Activated B cell treated with CpG ODN at 0.5 μM for 24 hours (primary cell): ENCODE data around the gene MTARC1. TPM values are rescaled to one million over a fixed set of nuclear protein-coding genes. Genes with fewer than 3 reads are reported as not detected.

Experiments
- ATAC-seq: fragments of 200-7000 bp; cut with Tn5 transposase; one replicate; pipeline ENCODE4 v1.10.0; 2021; ENCODE audit warnings: low read depth, mild to moderate bottlenecking, moderate library complexity
- CTCF ChIA-PET: fragments of 350-600 bp; sonication (Branson Sonifier 250); formaldehyde crosslinking; loops from one replicate; lab custom pipeline; 2021; ENCODE audit warnings: antibody characterized with exemption; lab: Charles Lee
- POLR2A ChIA-PET: fragments of 350-600 bp; sonication (Branson Sonifier 250); formaldehyde crosslinking; loops from one replicate; lab custom pipeline; 2021; ENCODE audit warnings: antibody characterized with exemption; lab: Charles Lee
- DNase-seq: peaks from one replicate; pipeline ENCODE4 v3.0.0; 2022
- H3K27ac Mint-ChIP-seq: one replicate; pipeline ENCODE4 v1.8.0; 2020; ENCODE audit warnings: mixed read lengths
- H3K27me3 Mint-ChIP-seq: one replicate; pipeline ENCODE4 v1.8.0; 2021; ENCODE audit warnings: mixed read lengths
- H3K36me3 Mint-ChIP-seq: one replicate; pipeline ENCODE4 v1.8.0; 2021; ENCODE audit warnings: low read depth, mixed read lengths
- H3K4me1 Mint-ChIP-seq: one replicate; pipeline ENCODE4 v1.8.0; 2021; ENCODE audit warnings: mixed read lengths
- H3K4me3 Mint-ChIP-seq: one replicate; pipeline ENCODE4 v1.8.0; 2020; ENCODE audit warnings: mild to moderate bottlenecking, mixed read lengths
- H3K9me3 Mint-ChIP-seq: one replicate; pipeline ENCODE4 v1.8.0; 2020; ENCODE audit warnings: mixed read lengths
- intact Hi-C: fragments of 100-400 bp; cut with micrococcal nuclease; formaldehyde crosslinking; loops from one replicate; pipeline ENCODE4 v1.15.1; 2024
- total RNA-seq: library from RNA; stranded (reverse); gene quantifications from 2 replicates; pipeline ENCODE4 v1.2.3, GENCODE V29; 2022
- TF ChIP-seq, protein P1 (sequence below): fragments of 200-600 bp; IDR thresholded peaks from one replicate; pipeline ENCODE4 v1.8.0; 2022; ENCODE audit warnings: antibody characterized with exemption, mild to moderate bottlenecking

MTARC1 gene
- total RNA-seq = 0.37 and 2.2 TPM in 2 replicates

GRCh38 chr1:220786337-220787068 is at the start of gene MTARC1:
Gene MTARC1 (plus strand): TSS chr1:220786913. CDS start chr1:220786945, 32 bp downstream.
- Mint-ChIP-seq H3K27me3 (peaks cover 20% of the 10 kb centered on the region), H3K9me3 (peaks cover 4% of the 10 kb centered on the region), H3K36me3 (peaks cover 2% of the 10 kb centered on the region), H3K27ac (no peak within 1 kb of the TSS), H3K4me3 (peak within 1 kb of the TSS; percentile 76), H3K4me1 (peaks cover 8% of the 10 kb centered on the region)
- ATAC-seq (peak; percentile 66), DNase-seq (no peak)
- intact Hi-C loops = no loop called here
- POLR2A ChIA-PET = no interaction called here
- TF ChIP-seq, protein P1, sequence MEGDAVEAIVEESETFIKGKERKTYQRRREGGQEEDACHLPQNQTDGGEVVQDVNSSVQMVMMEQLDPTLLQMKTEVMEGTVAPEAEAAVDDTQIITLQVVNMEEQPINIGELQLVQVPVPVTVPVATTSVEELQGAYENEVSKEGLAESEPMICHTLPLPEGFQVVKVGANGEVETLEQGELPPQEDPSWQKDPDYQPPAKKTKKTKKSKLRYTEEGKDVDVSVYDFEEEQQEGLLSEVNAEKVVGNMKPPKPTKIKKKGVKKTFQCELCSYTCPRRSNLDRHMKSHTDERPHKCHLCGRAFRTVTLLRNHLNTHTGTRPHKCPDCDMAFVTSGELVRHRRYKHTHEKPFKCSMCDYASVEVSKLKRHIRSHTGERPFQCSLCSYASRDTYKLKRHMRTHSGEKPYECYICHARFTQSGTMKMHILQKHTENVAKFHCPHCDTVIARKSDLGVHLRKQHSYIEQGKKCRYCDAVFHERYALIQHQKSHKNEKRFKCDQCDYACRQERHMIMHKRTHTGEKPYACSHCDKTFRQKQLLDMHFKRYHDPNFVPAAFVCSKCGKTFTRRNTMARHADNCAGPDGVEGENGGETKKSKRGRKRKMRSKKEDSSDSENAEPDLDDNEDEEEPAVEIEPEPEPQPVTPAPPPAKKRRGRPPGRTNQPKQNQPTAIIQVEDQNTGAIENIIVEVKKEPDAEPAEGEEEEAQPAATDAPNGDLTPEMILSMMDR = no peak
- CTCF ChIA-PET = interaction anchor here (1.4 to 2.3 kb wide), 2 partner anchors 10 to 11 kb away, joined by 3 to 7 read pairs; no protein-coding TSS in a partner anchor

DNA sequence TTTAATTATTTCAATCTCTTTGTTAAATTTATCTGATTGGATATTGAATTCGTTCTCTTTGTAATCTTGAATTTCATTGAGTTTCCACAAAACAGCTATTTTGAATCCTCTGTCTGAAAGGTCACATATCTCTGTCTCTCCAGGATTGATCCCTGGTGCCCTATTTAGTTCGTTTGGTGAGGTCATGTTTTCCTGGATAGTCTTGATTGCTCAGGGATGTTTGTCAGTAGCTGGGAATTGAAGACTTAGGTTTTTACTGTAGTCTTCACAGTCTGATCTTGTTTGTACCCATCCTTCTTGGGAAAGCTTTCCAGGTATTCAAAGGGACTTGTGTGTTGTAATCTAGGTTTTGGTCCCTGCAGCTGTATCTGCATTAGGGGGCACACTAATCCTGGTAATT is 45.4 kb upstream of the MTARC1 start:
- TF ChIP-seq, protein P1 = no peak
- Mint-ChIP-seq H3K4me3 (no peak overlapping the region), H3K4me1 (peaks cover 3% of the 10 kb centered on the region), H3K27ac (no peak overlapping the region), H3K36me3 (no peaks in the 10 kb centered on the region), H3K9me3 (no peaks in the 10 kb centered on the region), H3K27me3 (peaks cover 14% of the 10 kb centered on the region)
- no peak for ATAC-seq
- DNase-seq = no peak
- intact Hi-C loops = no loop called here
- POLR2A ChIA-PET = no interaction called here
- CTCF ChIA-PET = interaction anchor here (2.7 kb wide), 1 partner anchor 8 kb away, joined by 8 read pairs; no protein-coding TSS in a partner anchor

DNA sequence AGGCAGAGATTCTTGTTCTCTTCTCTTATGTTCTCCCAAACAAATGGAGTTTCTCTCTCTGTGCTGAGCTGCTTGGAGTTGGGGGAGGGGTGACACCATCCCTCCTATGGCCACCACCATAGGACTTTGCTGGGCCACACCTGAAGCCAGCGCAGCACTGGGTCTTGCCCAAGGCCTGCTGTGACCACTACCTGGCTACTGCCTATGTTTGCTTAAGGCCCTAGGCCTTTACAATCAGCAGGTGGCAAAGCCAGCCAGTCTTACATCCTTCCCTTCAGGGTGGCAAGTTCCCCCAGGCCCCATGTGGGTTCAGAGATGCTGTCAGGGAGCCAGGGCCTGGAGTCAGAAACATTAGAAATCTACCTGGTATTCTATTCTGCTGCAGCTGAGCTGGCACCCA is 44.9 kb upstream of the MTARC1 start:
- POLR2A ChIA-PET = no interaction called here

GRCh38 chr1:220742520-220742919 is 44.2 kb upstream of the MTARC1 start:
- ChIA-PET CTCF (interaction anchor here (2.7 kb wide), 1 partner anchor 9 kb away, joined by 8 read pairs; no protein-coding TSS in a partner anchor), POLR2A (no interaction called here)
- TF ChIP-seq, protein P1 = no peak
- H3K27ac Mint-ChIP-seq = no peak overlapping the region
- no peak overlapping the region for H3K4me3 Mint-ChIP-seq
- intact Hi-C loops = no loop called here
- H3K9me3 Mint-ChIP-seq = no peaks in the 10 kb centered on the region
- DNase-seq (no peak), ATAC-seq (no peak)
- peaks cover 18% of the 10 kb centered on the region for H3K27me3 Mint-ChIP-seq
- H3K4me1 Mint-ChIP-seq = peaks cover under 1% of the 10 kb centered on the region
- no peaks in the 10 kb centered on the region for H3K36me3 Mint-ChIP-seq

More for the DNA sequence above, 44.9 kb upstream of the MTARC1 start:
- Mint-ChIP-seq H3K27ac (no peak overlapping the region), H3K4me1 (peaks cover 3% of the 10 kb centered on the region), H3K4me3 (no peak overlapping the region), H3K36me3 (no peaks in the 10 kb centered on the region), H3K27me3 (peaks cover 14% of the 10 kb centered on the region), H3K9me3 (no peaks in the 10 kb centered on the region)
- ATAC-seq (no peak), DNase-seq (no peak)
- intact Hi-C loops = no loop called here
- CTCF ChIA-PET = interaction anchor here (2.7 kb wide), 1 partner anchor 9 kb away, joined by 8 read pairs; no protein-coding TSS in a partner anchor
- TF ChIP-seq, protein P1 = no peak

GRCh38 chr1:220746851-220747250 is 39.9 kb upstream of the MTARC1 start:
- CTCF ChIA-PET = interaction anchor here (0.7 to 2.4 kb wide), 2 partner anchors 13 to 30 kb away, joined by 3 to 13 read pairs; no protein-coding TSS in a partner anchor
- intact Hi-C loops = no loop called here

More at GRCh38 chr1:220746851-220747250, 39.9 kb upstream of the MTARC1 start:
- Mint-ChIP-seq H3K27ac (no peak overlapping the region), H3K27me3 (peaks cover 36% of the 10 kb centered on the region), H3K36me3 (no peaks in the 10 kb centered on the region), H3K9me3 (no peaks in the 10 kb centered on the region), H3K4me3 (no peak overlapping the region), H3K4me1 (peaks cover 24% of the 10 kb centered on the region)
- POLR2A ChIA-PET = interaction anchor here (3.3 kb wide), 1 partner anchor 25 kb away, joined by 18 read pairs; no protein-coding TSS in a partner anchor
- DNase-seq (no peak), ATAC-seq (no peak)
- TF ChIP-seq, protein P1 = no peak
